Stimulated activated CD4-positive, alpha-beta T cell treated with anti-CD3 and anti-CD28 coated beads, TNF-alpha, amount 100 ng/mL, for 48 hours (primary cell): ENCODE results near the gene ENPP3.

Experiments used
- DNase-seq, 3 donors: peaks; one replicate each; pipeline ENCODE4 v3.0.0-alpha.2; 2020; ENCODE audit warnings: low read depth in 3 of 3

Gene ENPP3

DNA sequence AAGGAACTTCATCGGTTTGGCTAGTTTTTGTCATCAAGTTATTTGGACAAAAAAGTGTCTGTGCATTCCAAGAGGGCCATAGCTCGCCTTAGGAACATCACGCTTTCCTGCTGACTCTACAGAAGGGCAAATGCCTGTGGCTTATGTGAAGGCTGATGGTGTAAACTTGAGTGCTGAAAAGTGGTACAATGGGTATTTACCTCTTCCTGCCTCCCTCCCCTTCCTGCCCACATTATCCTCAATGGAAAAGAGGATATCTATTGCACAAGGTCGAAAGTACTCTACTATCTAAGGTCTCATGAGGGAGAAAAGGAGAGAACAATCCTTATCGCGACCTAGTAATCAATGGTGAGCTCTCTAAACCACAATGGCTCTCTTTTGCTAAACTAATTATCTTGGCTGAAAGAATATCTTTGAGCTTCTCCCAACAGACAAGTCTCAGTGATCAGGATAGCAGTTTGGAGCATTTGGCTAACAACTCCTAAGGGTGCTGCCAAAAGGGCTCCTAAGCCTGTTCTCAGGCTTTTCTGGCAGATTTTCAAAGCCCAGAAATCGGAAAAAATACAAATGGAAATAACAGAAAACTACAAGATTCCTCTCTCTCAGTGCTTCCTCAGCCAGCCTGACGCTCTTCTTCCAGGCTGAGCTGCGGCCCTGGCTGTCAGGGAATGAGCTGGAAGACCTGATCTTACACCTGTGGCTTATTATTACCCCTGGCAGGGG is 128.1 kb downstream of the ENPP3 start:
- DNase-seq = no peak

DNA sequence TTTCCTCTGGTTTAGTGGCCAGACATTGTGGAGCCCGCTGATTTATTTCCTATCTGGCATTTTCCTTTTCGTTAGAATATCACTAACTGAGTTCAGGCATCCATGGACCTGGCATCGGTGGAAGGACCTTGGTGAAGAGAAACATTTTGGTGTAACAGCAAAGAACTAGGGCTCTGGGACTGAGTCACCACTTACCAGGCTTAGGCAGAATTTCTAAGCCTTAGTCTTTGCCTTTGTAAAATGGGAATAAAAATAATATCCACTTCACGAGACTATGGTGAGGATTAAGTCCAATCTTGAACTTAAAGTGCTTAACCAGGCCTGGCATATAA is 128.7 kb downstream of the ENPP3 start:
- DNase-seq = no peak

DNA sequence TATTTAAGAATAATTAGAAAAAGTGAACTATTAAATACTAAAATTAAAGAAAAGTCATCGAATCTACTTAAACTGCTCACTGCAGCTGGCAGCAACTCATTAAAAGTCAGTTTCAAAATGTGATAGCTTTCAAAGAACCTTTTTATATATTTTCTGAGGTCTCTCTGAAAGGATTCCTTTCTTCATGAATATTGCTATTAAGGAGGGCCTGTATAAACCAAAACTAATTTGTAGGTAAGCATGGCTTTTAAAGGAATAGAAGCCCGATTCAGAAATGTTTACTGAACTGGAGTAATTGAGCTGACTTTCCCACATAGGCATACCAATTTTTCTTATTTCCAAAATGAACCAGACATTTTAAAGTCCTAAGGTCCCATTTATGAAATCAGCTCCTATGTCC is 129.5 kb downstream of the ENPP3 start:
- no peak for DNase-seq

DNA sequence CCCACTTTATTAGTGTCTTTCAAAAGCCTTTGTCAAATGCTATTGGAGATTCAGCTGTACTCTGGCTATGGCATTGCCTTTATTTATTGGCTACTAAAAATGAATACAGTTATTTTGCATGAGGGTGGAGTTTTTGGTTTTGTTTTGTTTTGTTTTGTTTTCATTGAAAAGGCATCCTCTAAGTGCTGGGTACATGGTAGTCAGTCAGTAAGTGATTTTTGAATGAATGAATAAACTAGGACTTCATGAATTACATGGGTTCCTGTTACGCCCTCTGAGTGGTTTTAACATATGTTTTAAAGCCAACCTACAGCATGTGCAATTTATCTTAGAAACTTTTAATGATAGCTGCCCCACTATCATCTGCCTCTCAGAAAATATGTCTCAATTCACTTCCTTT is 131.9 kb downstream of the ENPP3 start:
- DNase-seq = no peak

DNA sequence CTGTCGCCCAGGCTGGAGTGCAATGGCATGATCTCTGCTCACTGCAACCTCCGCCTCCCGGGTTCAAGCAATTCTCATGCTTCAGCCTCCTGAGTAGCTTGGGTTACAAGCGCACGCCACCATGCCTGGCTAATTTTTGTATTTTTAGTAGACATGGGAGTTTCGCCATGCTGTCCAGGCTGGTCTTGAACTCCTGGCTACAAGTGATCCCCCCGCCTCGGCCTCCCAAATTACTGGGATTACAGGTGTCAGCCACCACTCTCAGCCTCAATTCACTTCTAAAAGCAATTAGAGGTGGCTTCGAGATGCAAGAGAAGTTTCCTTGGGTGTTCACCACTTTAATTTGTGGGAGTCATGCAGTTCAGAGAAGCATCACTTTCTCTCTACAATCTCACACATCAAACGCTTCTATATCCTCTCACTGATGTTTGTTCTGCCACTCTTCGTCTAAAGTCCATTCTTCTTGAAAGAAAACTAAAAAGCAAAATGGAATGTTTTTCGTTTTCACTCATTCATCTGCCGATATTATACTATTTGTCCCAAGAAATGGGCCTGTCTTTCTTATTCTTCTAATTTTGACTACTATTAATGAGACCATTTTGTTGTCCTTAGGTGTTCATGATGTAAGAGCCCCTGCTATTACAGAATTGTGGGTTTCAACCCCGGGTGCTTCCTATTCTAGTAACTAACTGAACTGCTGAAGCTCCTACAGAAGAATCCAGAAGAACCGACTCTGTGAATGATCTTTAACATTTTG is 132.5 kb downstream of the ENPP3 start:
- DNase-seq = no peak

DNA sequence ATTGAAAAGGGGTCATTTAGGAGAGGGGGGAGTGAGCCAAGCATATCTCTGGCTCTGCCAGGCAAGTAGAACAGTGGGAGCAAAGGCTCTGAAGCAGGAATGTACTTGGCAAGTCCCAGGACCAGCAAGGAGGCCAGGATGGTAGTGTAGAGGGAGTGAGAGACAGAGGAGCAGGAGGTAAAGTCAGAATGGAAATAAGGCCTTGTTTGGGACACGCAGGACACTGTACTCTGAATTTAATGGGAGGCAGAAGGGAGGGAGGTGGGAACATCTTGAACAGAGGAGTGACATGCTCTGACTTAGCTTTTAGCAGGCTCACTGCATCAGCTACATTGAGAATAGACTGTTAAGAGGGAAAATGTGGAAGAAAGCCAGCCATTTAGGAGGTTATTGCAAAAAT is 133.7 kb downstream of the ENPP3 start:
- DNase-seq = no peak

DNA sequence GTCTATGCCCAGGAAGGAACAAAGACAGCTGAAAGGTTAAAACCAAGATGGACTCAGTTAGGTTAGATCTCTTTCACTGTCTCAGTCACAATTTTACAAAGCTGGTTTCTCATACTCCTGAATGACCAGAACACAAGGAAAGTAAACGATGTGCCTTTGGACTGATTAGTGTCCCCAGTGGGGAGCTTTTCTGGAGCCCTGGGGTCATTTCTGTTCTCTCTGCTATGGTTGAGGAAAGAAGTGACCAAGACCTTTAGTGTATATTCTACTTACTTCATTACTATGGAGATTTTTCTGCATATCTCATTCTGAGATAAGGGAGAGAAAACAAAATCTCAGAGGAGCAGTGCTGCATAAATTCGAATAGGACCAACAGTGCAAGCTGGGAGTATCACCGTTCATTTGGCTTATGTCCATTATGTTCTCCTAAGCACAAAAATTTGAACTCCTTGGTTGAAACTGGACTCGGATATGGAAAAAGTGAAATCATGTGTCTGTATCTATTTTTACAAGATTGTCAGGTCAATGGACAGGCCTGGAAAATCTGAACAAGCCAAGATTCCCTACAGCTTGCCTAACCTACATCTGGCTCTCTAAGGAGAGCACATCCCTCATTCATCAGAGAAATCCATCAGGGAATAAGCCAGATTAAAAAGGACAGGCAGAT is 136.3 kb downstream of the ENPP3 start:
- DNase-seq = no peak

DNA sequence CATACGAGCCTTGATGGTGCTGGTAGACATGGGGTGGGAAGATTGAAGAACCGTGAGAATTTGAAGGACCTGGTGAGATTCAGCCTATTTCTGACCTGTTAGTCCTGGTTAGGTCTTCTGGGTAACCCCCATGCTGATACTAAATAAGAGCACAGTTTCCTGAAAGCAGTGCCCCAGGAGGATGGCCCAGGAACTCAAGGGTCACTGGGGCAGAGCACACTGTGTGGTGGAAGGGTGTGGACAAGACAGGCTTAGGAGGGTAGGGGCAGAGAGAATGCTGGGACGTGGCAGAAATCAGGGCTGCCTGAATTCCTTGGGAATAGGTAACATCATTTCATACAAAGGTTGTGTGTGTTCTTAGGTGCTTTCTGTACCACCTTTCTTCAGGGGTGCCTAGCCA is 138.8 kb downstream of the ENPP3 start:
- no peak for DNase-seq

DNA sequence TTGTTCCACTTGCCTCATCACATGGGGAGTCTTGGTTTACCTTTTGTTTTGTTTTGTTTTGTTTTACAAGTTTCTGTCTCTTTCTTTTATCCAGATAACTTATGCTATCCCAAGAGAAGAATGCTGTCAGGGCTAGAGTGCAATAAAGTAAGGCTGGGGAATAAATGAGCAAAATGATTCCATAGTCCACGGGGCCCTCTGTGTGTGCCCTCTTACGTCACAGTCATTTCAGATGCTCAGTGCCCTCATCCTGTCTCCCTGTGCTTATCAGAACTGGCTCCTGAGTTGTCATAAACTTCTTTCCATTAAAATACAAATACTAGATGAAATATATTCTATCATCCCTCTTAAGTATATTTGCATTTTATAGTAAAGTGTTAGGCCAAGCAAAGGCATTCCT is 139.9 kb downstream of the ENPP3 start:
- DNase-seq = no peak

DNA sequence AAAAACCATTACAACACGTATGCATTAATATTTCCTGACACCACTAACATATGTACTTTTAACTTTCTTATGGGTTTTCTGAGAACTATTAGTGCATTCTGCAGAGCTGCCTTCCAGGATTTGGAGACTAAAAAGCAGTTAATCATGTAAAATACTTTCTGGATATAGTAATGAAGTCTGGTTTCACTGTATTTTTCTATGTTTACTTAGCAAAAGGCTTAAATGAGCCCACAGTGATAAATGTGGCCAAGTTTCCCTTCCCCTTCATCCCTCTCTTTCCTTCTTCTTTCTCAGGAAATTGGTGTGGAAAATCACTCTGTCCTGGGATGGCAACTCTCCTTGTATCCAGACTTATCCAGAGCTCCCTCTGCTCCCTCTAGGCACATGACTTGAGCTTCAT is 141.1 kb downstream of the ENPP3 start:
- no peak for DNase-seq

DNA sequence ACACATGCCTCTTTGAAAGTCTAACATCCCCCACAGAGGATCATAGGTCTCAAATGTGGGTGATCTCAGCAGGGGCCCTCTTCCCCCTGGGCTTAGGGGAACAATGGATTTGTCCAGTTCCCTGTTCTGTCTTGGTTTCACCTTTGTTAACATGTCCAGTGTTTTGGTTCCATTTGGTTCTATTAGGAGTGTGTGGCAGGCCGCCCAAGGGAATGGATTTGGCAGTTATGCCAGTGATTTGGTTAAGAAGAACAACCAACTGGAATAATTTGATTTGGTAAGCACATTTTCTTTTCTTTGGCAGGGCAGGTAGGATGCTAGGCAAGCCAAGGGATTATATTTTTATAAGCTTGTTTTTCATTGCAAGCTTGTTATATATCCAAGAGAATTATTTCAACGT is 142.2 kb downstream of the ENPP3 start:
- no peak for DNase-seq

DNA sequence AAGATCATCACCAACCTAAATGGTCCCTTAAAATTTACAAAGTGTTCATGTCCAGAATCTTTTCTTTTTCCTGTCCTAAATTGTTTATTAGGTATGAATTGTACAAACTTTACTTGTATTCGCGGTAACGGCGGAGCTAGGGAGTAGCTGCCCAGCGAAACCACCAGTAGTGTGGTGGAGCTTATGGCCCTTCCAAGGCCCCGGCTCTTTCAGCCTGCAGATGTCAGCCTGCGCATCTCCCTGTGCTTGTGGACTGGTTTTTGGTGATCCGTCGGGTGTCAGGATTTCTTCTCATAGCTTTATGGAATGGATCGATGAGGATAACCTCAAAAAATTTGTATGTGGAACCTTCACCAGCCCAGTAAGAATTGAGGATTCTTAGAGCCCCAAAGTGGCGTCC is 143.5 kb downstream of the ENPP3 start:
- DNase-seq = no peak

DNA sequence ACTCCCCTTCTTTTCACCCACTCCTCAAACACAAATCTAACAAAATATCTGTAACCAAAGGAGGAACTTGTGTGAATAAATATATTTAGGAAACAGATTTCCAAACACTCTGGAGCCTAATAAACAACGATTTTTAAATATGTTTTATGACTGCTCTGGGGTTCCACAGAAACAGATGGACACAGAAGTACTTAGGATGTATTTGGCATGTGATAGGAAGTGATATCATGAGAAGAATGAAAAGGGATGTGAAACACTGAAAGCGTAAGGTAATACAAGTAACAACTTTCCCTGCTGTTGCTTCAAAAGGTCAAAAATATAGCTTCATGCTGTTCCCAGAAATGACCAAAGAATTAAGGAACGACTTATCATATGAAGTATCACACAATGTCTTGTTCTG is 144.6 kb downstream of the ENPP3 start:
- DNase-seq = no peak

DNA sequence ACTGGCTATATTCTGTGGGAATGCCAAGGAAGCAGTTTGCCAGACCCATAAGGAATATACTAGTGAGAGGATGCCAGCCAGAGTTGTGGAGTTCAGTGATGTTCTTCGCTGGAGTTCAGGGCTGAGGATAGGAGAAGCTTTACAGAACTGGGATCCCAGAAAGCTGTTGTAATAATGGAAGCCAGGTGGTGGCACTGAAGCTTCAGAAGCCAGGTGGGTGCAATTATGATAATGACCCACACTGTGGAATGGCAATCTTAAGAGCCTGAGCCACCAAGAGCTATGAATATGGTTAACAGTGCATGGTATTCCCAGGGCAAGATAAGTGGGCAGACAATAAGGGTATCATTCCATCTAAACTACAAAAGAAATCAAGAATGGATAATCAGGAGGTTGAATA is 145.7 kb downstream of the ENPP3 start:
- no peak for DNase-seq

DNA sequence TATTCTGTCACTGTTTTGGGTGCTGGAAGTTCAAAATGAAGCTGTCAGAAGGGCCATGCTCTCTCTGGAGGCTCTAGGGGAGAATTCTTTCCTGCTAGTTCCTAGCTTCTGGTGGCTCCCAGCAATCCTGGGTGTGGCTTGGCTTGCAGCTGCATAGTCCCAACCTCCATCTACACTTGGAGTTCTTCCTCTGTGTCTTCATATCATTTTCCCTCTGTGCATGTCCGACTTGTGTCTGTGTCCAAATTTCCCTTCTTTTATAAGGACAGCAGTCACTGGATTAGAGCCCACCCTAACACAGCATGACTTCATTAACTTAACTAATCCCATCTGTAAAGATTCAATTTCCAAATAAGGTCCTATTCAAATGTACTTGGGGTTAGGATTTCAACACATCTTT is 147.5 kb downstream of the ENPP3 start:
- DNase-seq = no peak

DNA sequence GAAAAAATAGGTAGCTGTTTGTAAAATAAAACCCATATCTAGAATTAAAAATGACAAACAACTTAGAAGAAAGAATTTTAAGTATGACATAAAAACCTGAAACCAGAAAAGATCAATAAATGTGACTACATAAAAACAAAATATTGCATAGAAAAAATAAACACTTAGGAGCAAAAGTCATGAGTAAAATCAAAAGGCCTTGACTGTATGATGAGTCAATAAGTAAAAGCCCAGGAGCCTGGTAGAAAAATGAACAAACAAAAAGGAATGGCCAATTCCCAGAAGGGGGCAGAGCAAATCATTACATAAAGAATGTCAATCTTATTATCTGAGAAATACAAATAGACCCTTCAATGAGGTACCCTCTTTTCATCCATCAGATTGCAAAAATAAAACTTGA is 150.0 kb downstream of the ENPP3 start:
- DNase-seq = no peak

DNA sequence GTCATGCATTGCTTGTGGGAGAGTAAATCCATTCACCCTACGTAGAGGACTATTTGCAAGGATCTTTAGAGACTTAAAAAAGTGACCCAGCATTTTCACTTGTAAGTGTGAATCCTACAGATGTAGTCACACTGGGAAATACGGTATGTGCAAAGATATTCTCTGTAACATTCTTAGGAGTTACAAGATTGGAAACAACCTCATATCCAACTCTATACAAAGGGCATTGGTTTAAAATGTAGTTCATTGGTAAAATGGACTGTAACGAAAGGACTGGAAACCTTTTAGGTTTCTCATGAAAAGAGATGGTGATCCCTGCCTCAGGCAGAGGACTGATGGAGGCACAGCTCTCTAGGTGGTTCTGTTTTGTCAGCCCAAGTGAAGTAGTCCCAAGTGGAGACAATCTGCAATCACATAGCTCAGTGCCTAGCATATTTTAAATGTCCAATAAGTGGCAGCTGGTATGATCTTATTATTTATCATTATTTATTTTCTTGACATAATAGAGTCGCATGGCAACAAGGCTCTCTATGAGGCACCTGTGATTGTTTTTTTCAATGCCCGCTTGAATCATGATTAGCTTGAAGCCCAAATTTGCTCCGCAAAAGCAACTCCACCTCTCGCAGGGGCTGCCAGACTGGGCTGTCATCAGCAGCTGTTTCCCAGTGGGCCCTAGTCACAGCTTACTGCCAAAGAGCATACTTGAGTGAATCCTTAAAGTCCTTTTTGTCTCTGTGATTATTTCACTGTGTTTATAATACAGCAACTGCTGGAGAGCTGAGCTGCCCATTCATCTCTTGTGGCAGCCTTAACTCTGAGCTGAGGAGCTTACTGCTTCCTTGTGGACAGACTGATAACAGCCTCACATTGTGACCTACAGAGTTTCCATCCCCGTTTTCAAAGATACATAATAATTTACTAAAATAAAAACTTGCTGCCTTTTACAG is 150.9 kb downstream of the ENPP3 start:
- DNase-seq = no peak

DNA sequence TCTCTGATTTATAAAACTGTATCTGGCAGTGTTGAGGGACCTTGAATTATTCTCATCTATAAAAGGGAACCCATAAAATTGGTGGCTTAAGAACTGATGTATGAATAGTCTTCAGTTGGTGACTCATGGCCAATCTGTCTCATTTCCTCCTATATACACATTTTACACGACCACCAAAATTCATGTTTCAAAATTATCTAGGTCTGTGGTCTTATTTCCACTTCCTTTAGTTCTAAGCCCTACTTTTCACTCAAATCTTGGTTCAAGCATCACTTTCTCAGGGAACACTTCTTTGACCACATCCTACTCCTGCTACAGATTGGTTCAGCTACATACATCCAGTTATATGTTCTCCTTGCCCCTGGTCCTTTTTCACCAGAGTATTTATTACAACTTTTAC is 152.1 kb downstream of the ENPP3 start:
- no peak for DNase-seq

DNA sequence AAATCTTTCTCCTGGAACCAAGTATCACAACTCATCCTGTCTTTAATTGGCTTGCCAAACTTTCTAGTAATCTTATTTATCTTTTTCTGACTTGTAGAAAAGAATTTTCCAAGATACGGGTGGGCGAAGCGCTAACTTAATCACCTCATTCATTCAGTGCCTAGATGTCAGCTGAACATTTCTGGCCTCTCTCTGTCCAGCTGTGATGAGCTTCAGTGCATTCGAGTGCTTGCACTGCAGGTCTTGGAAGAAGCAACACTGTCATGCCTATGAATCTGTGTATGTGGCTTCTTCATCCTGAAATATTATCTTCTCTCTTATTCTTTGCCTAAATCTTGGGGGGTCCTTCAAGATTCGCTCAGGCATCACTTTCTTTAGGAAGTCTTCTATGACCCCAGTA is 154.4 kb downstream of the ENPP3 start:
- DNase-seq = no peak

DNA sequence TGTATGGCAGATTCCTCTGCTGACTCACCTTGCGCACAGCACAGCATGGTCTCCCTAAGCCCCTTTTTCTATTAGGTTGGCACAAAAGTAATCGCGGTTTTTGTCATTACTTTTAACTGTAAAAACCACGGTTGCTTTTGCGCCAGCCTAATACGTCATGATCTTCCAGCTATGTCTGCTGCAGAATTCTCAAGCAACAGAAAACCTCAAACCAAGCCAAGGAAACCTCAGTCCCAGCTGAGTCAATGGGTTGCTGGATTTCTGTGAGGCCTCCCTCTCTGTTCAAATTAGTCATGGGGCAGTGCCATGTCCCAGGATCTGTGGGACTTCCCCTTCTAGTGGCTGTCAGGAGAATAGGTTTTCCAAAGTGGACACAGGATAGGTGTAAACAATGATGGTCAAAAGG is 155.0 kb downstream of the ENPP3 start:
- DNase-seq = peak in 1 of 3 donors; percentile 10

DNA sequence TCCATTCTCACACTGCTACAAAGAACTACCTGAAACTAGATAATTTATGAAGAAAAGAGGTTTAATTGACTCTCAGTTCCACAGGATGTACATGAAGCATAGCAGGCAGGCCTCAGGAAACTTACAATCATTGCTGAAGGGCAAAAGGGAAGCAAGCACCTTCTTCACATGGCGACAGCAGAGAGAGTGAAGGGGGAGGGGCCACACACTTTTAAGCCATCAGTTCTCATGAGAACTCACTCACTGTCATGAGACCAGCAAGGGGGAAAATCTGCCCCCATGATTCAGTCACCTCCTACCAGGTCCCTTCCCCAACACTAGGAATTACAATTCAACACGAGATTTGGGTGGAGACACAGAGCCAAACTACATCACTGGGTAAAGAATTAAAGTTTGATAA is 158.3 kb downstream of the ENPP3 start:
- no peak for DNase-seq
